Hepatocyte (in vitro differentiated cells): ENCODE data around the gene GIMAP7. TPM values are rescaled to one million over a fixed set of nuclear protein-coding genes. Genes with fewer than 3 reads are reported as not detected.

ENCODE experiments used
- DNase-seq: peaks from one replicate; pipeline ENCODE4 v3.0.0-alpha.2; 2016; ENCODE audit warnings: low spot score
- H2AFZ ChIP-seq: fragments of 200-600 bp; sonication (generic); 2 replicates; pipeline ENCODE4 v1.6.0; 2016; ENCODE audit warnings: antibody characterized with exemption, mild to moderate bottlenecking
- H3K27ac ChIP-seq: fragments of 200-600 bp; sonication (generic); 2 replicates; pipeline ENCODE4 v1.5.1; 2016; ENCODE audit warnings: mild to moderate bottlenecking
- H3K27me3 ChIP-seq: fragments of 200-600 bp; sonication (generic); 2 replicates; pipeline ENCODE4 v1.6.1; 2016
- H3K36me3 ChIP-seq: fragments of 200-600 bp; sonication (generic); replicated peaks from 2 replicates; pipeline ENCODE4 v1.5.1; 2016; ENCODE audit warnings: low read depth; ENCODE audit not compliant: insufficient read depth
- H3K4me1 ChIP-seq: fragments of 200-600 bp; sonication (generic); 2 replicates; pipeline ENCODE4 v1.5.1; 2016; ENCODE audit warnings: mild to moderate bottlenecking, moderate library complexity; ENCODE audit not compliant: insufficient read depth
- H3K4me2 ChIP-seq: fragments of 200-600 bp; sonication (generic); 2 replicates; pipeline ENCODE4 v1.6.0; 2016
- H3K4me3 ChIP-seq: fragments of 200-600 bp; sonication (generic); 2 replicates; pipeline ENCODE4 v1.5.1; 2016; ENCODE audit warnings: mild to moderate bottlenecking
- H3K79me2 ChIP-seq: fragments of 200-600 bp; sonication (generic); 2 replicates; pipeline ENCODE4 v1.6.0; 2017; ENCODE audit warnings: mild to moderate bottlenecking
- H3K9me2 ChIP-seq: fragments of 200-600 bp; sonication (generic); replicated peaks from 2 replicates; pipeline ENCODE4 v1.6.0; 2017; ENCODE audit warnings: mild to moderate bottlenecking; ENCODE audit not compliant: insufficient read depth
- H3K9me3 ChIP-seq: fragments of 200-600 bp; sonication (generic); 2 replicates; pipeline ENCODE4 v1.5.1; 2016; ENCODE audit warnings: low read depth, mild to moderate bottlenecking
- H4K20me1 ChIP-seq: fragments of 200-600 bp; sonication (generic); 2 replicates; pipeline ENCODE4 v1.6.0; 2016; ENCODE audit warnings: mild to moderate bottlenecking; ENCODE audit not compliant: insufficient read depth, poor library complexity, severe bottlenecking
- EZH2 ChIP-seq: fragments of 200-600 bp; sonication (generic); IDR thresholded peaks from 2 replicates; pipeline ENCODE4 v1.6.1; 2016; ENCODE audit warnings: antibody characterized with exemption, mild to moderate bottlenecking, borderline replicate concordance
- EZH2phosphoT487 ChIP-seq: fragments of 200-600 bp; sonication (generic); IDR thresholded peaks from one replicate; pipeline ENCODE4 v1.6.1; 2018; ENCODE audit warnings: antibody characterized with exemption, mild to moderate bottlenecking, low read depth, moderate library complexity; ENCODE audit not compliant: unreplicated experiment, severe bottlenecking
- WGBS: methylation state at CpG from one replicate; pipeline ENCODE4 v1.1.6; 2016; ENCODE audit warnings: low lambda C conversion rate; ENCODE audit errors: missing lambda C conversion rate; 5-methylcytosine and 5-hydroxymethylcytosine counted together
- polyA plus RNA-seq: library from polyadenylated mRNA; unstranded; fragments of >200 nt; fragmentation: Nextera tagmentation; extraction: Ambion mirVana; gene quantifications from 2 replicates; pipeline ENCODE4 v1.2.1, GENCODE V29; 2016
- total RNA-seq: library from RNA; depleted of rRNA; stranded (reverse); fragments of >200 nt; gene quantifications from 2 replicates; pipeline ENCODE4 v1.2.3, GENCODE V29; 2014
- TF ChIP-seq, protein P1 (sequence below): fragments of 200-600 bp; sonication (generic); IDR thresholded peaks from 2 replicates; pipeline ENCODE4 v1.5.1; 2016; ENCODE audit warnings: antibody characterized with exemption, mild to moderate bottlenecking; ENCODE audit not compliant: poor library complexity

The GIMAP7 gene
- total and polyA plus RNA-seq, 2 experiments from 2014 or later = 0.19 to 0.33 TPM

DNA sequence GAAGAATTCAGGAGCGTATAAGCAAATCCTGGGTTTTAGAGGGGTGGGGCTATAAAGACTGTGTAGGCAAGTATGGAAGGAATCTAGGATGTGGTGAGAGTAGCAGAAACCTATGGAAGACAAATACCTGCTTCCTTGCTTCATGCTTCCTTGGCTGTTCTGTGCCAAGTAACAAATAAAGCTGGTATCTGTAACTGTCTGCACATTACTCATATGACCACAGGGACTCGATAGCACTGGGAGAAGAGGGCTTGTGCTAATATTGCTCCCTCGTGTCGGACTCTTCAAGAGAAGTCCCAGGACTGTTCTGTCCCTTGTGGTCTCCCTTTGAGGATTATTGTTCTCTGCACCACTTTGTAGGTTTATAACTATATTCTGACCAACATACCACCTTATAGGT is 11.5 kb upstream of the GIMAP7 start:
- no peaks in the 10 kb centered on the region for H3K9me3 ChIP-seq
- no peaks in the 10 kb centered on the region for H3K4me1 ChIP-seq
- no peak overlapping the region for H2AFZ ChIP-seq
- no peak overlapping the region for H3K27ac ChIP-seq
- TF ChIP-seq, protein P1, sequence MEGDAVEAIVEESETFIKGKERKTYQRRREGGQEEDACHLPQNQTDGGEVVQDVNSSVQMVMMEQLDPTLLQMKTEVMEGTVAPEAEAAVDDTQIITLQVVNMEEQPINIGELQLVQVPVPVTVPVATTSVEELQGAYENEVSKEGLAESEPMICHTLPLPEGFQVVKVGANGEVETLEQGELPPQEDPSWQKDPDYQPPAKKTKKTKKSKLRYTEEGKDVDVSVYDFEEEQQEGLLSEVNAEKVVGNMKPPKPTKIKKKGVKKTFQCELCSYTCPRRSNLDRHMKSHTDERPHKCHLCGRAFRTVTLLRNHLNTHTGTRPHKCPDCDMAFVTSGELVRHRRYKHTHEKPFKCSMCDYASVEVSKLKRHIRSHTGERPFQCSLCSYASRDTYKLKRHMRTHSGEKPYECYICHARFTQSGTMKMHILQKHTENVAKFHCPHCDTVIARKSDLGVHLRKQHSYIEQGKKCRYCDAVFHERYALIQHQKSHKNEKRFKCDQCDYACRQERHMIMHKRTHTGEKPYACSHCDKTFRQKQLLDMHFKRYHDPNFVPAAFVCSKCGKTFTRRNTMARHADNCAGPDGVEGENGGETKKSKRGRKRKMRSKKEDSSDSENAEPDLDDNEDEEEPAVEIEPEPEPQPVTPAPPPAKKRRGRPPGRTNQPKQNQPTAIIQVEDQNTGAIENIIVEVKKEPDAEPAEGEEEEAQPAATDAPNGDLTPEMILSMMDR = no peak
- TF ChIP-seq EZH2phosphoT487 (no peak), EZH2 (no peak)
- H3K36me3 ChIP-seq = no peaks in the 10 kb centered on the region
- no peaks in the 10 kb centered on the region for H4K20me1 ChIP-seq
- 87% methylated on average over 4 of the region's 4 CpGs for WGBS
- no peak overlapping the region for H3K4me3 ChIP-seq
- H3K27me3 ChIP-seq = no peaks in the 10 kb centered on the region
- H3K9me2 ChIP-seq = no peaks in the 10 kb centered on the region
- H3K79me2 ChIP-seq = no peaks in the 10 kb centered on the region
- no peak for DNase-seq
- H3K4me2 ChIP-seq = no peak overlapping the region

DNA sequence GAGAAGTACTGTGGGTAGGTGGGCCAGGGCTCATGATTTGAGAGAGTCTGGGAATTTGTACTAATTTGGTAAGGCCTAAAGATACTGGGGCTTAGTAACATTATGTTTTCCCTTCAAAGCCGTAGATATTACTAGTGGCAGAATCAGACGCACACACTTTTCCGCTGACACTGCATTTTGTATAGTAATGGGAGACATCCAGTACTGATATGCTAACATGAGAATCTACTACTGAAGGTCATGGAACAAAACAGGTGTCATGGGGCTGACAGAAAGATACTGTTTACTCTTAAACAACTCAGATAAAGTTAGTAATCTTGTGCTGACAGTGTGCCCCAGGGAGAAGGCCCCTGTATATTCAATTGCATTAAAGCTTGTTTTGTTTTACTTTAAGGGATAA is 11.1 kb upstream of the GIMAP7 start:
- DNase-seq = no peak
- 78% methylated on average over 3 of the region's 3 CpGs for WGBS

DNA sequence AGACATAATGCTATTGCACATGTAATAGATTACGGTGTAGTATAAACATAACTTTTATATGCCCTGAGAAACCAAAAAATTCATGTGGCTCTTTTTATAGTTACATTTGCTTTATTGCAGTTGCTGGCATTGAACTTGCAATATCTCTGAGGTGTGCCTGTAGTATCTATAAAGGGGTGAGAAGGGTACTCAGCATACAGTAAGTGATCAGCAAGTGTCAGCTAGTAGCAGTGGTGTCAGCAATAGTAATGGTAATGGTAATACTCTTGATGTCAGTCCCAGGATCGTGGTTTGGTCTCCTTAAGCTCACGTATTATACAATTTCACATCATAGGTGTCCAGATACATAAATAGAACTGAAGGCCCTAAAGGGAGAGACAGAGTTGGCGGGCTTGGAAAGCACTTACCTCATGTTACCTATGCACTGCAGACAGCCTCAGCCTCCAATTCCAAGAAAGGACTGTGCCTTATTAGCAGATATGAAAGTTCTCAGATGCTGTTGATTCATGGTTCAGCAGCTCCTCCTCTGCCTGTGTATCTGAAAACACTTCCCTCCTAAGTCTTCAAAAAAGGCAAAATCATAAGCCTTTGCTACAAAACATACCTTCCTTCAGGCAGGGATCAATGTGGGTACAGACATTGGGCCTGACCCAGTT is 6.6 kb upstream of the GIMAP7 start:
- Histone ChIP-seq H3K27ac (no peak overlapping the region), H3K27me3 (no peaks in the 10 kb centered on the region), H3K9me3 (no peaks in the 10 kb centered on the region), H3K4me1 (no peaks in the 10 kb centered on the region), H3K4me3 (no peak overlapping the region), H3K36me3 (no peaks in the 10 kb centered on the region), H3K79me2 (no peaks in the 10 kb centered on the region), H4K20me1 (no peaks in the 10 kb centered on the region), H2AFZ (no peak overlapping the region), H3K9me2 (no peaks in the 10 kb centered on the region), H3K4me2 (no peak overlapping the region)
- TF ChIP-seq, protein P1 = no peak
- no peak for TF ChIP-seq EZH2phosphoT487
- TF ChIP-seq EZH2 = no peak
- WGBS = 88% methylated on average over 4 of the region's 4 CpGs
- DNase-seq = no peak

More for the DNA sequence above, 11.1 kb upstream of the GIMAP7 start:
- no peak overlapping the region for H3K27ac ChIP-seq
- H3K4me3 ChIP-seq = no peak overlapping the region
- no peak overlapping the region for H2AFZ ChIP-seq
- no peaks in the 10 kb centered on the region for H3K79me2 ChIP-seq
- no peaks in the 10 kb centered on the region for H3K4me1 ChIP-seq
- H3K27me3 ChIP-seq = no peaks in the 10 kb centered on the region
- no peak for TF ChIP-seq EZH2
- TF ChIP-seq EZH2phosphoT487 = no peak
- TF ChIP-seq, protein P1 = no peak
- H4K20me1 ChIP-seq = no peaks in the 10 kb centered on the region
- no peaks in the 10 kb centered on the region for H3K36me3 ChIP-seq
- H3K9me2 ChIP-seq = no peaks in the 10 kb centered on the region
- no peaks in the 10 kb centered on the region for H3K9me3 ChIP-seq
- no peak overlapping the region for H3K4me2 ChIP-seq
